IMR-90 (cell line): ENCODE data around the gene CPSF4. TPM values are rescaled to one million over a fixed set of nuclear protein-coding genes. Genes with fewer than 3 reads are reported as not detected.

Experiments used
- ATAC-seq: fragments of 200-7000 bp; cut with Tn5 transposase; 2 replicates; pipeline ENCODE4 v1.9.1; 2020; ENCODE audit warnings: low read depth, mild to moderate bottlenecking, moderate library complexity
- BruUV-seq: library from RNA; stranded (reverse); fragments of 400-500 nt; replicated peaks from 2 replicates; lab custom pipeline; 2021; lab: Mats Ljungman, UMichigan
- CTCF ChIA-PET: fragments of 300-600 bp; formaldehyde crosslinking; extraction: SDS; loops from one replicate; lab custom pipeline; 2021; ENCODE audit warnings: antibody characterized with exemption; lab: Yijun Ruan, JAX
- POLR2A ChIA-PET: fragments of 300-600 bp; sonication (Branson Sonifier 250); formaldehyde crosslinking; loops from one replicate; lab custom pipeline; 2022; ENCODE audit warnings: antibody characterized with exemption; ENCODE audit not compliant: unreplicated experiment; lab: Charles Lee
- DNase-seq: peaks from one replicate; pipeline ENCODE4 v3.0.0; 2013
- H2AFZ ChIP-seq: replicated peaks from 2 replicates; pipeline ENCODE3; 2013; ENCODE audit warnings: low read length, mild to moderate bottlenecking; ENCODE audit not compliant: poor library complexity
- H2AK5ac ChIP-seq: 2 replicates; pipeline ENCODE4 v1.6.1; 2013; ENCODE audit warnings: low read depth, low read length, inconsistent platforms
- H2AK9ac ChIP-seq: replicated peaks from 2 replicates; pipeline ENCODE3; 2013; ENCODE audit warnings: mild to moderate bottlenecking, low read depth, low read length, moderate library complexity; ENCODE audit not compliant: poor library complexity
- H2BK120ac ChIP-seq: 2 replicates; pipeline ENCODE4 v1.6.1; 2013; ENCODE audit warnings: low read depth, low read length, inconsistent platforms
- H2BK15ac ChIP-seq: 3 replicates; pipeline ENCODE4 v1.6.1; 2013; ENCODE audit warnings: low read depth, low read length, inconsistent platforms
- H2BK20ac ChIP-seq: 2 replicates; pipeline ENCODE4 v1.6.1; 2013; ENCODE audit warnings: low read depth, mild to moderate bottlenecking, inconsistent platforms, low read length, moderate library complexity
- H2BK5ac ChIP-seq: 2 replicates; pipeline ENCODE4 v1.6.1; 2013; ENCODE audit warnings: mild to moderate bottlenecking, low read depth, low read length, inconsistent platforms; ENCODE audit not compliant: poor library complexity, severe bottlenecking
- H3K14ac ChIP-seq: replicated peaks from 2 replicates; pipeline ENCODE4 v1.6.1; 2013; ENCODE audit warnings: low read depth, low read length, inconsistent platforms
- H3K18ac ChIP-seq: 2 replicates; pipeline ENCODE4 v1.6.1; 2013; ENCODE audit warnings: low read depth, low read length, control low read depth
- H3K23ac ChIP-seq: 2 replicates; pipeline ENCODE4 v1.6.1; 2013; ENCODE audit warnings: low read depth, low read length, inconsistent platforms
- H3K27ac ChIP-seq: 2 replicates; pipeline ENCODE4 v1.5.1; 2013; ENCODE audit warnings: mild to moderate bottlenecking, control low read depth, low read length; ENCODE audit not compliant: insufficient read depth
- H3K27me3 ChIP-seq: 2 replicates; pipeline ENCODE4 v1.6.1; 2013; ENCODE audit warnings: low read length; ENCODE audit not compliant: control insufficient read depth, insufficient read depth
- H3K36me3 ChIP-seq: 2 replicates; pipeline ENCODE4 v1.6.1; 2013; ENCODE audit warnings: low read length, mixed read lengths; ENCODE audit not compliant: control insufficient read depth, insufficient read depth
- H3K4ac ChIP-seq: 2 replicates; pipeline ENCODE4 v1.6.1; 2013; ENCODE audit warnings: low read depth, low read length, inconsistent platforms
- H3K4me1 ChIP-seq: 2 replicates; pipeline ENCODE4 v1.6.1; 2013; ENCODE audit warnings: low read length, mixed read lengths; ENCODE audit not compliant: control insufficient read depth, insufficient read depth
- H3K4me2 ChIP-seq: 2 replicates; pipeline ENCODE4 v1.6.1; 2013; ENCODE audit warnings: low read depth, mild to moderate bottlenecking, control low read depth, low read length, moderate library complexity
- H3K4me3 ChIP-seq: 2 replicates; pipeline ENCODE4 v1.5.1; 2013; ENCODE audit warnings: low read depth, mild to moderate bottlenecking, control low read depth, low read length, moderate library complexity; ENCODE audit not compliant: insufficient read depth
- H3K56ac ChIP-seq: 2 replicates; pipeline ENCODE4 v1.6.1; 2013; ENCODE audit warnings: low read length, inconsistent platforms; ENCODE audit not compliant: insufficient read depth; ENCODE audit errors: extremely low read depth
- H3K79me1 ChIP-seq, 2 experiments: 2 replicates each; pipeline ENCODE4 v1.6.1; 2013; ENCODE audit warnings: low read length in 2 of 2, inconsistent platforms in 1 of 2, low read depth in 1 of 2
- H3K9ac ChIP-seq: 2 replicates; pipeline ENCODE4 v1.6.1; 2013; ENCODE audit warnings: low read depth, low read length, control low read depth
- H3K9me1 ChIP-seq: 2 replicates; pipeline ENCODE4 v1.6.1; 2013; ENCODE audit warnings: low read length, inconsistent platforms; ENCODE audit not compliant: insufficient read depth
- H3K9me3 ChIP-seq: 2 replicates; pipeline ENCODE4 v1.6.1; 2013; ENCODE audit warnings: low read length; ENCODE audit not compliant: control insufficient read depth, insufficient read depth
- H4K20me1 ChIP-seq: 2 replicates; pipeline ENCODE4 v1.6.1; 2013; ENCODE audit warnings: low read length, inconsistent platforms; ENCODE audit not compliant: insufficient read depth
- H4K5ac ChIP-seq: 2 replicates; pipeline ENCODE4 v1.6.1; 2013; ENCODE audit warnings: mild to moderate bottlenecking, low read depth, low read length, control low read depth
- H4K8ac ChIP-seq, 2 experiments: 2 replicates each; pipeline ENCODE4 v1.6.1; 2013; ENCODE audit warnings: low read depth in 2 of 2, low read length in 2 of 2, control low read depth in 1 of 2, inconsistent platforms in 1 of 2
- H4K91ac ChIP-seq: 2 replicates; pipeline ENCODE4 v1.6.1; 2013; ENCODE audit warnings: low read depth, low read length, inconsistent platforms; ENCODE audit not compliant: insufficient read depth
- BHLHE40 ChIP-seq: fragments of 150-350 bp; IDR thresholded peaks from 2 replicates; pipeline ENCODE4 v1.6.1; 2016; ENCODE audit warnings: mild to moderate bottlenecking, low read depth, low read length
- CEBPB ChIP-seq: IDR thresholded peaks from 2 replicates; pipeline ENCODE4 v1.6.1; 2012; ENCODE audit warnings: low read depth, low read length, improper control_type of control experiment
- CTCF ChIP-seq: conservative IDR thresholded peaks from 2 replicates; pipeline ENCODE4 v1.5.1; 2012; ENCODE audit warnings: mild to moderate bottlenecking, low read depth, low read length, improper control_type of control experiment
- MAFK ChIP-seq: IDR thresholded peaks from 2 replicates; pipeline ENCODE4 v1.6.1; 2012; ENCODE audit warnings: low read depth, low read length, improper control_type of control experiment
- MAZ ChIP-seq: IDR thresholded peaks from 2 replicates; pipeline ENCODE4 v1.6.1; 2012; ENCODE audit warnings: low read depth, mild to moderate bottlenecking, low read length, improper control_type of control experiment, moderate library complexity, borderline replicate concordance
- NFE2L2 ChIP-seq: fragments of 150-350 bp; IDR thresholded peaks from 2 replicates; pipeline ENCODE4 v1.6.1; 2016; ENCODE audit warnings: low read depth, mild to moderate bottlenecking, low read length
- POLR2A ChIP-seq: IDR thresholded peaks from 2 replicates; pipeline ENCODE4 v1.6.1; 2012; ENCODE audit warnings: mild to moderate bottlenecking, low read depth, low read length
- RAD21 ChIP-seq: IDR thresholded peaks from 2 replicates; pipeline ENCODE4 v1.6.1; 2012; ENCODE audit warnings: low read length, improper control_type of control experiment
- RCOR1 ChIP-seq: IDR thresholded peaks from 2 replicates; pipeline ENCODE4 v1.6.1; 2012; ENCODE audit warnings: mild to moderate bottlenecking, low read length, improper control_type of control experiment; ENCODE audit not compliant: insufficient replicate concordance
- RFX5 ChIP-seq: IDR thresholded peaks from 2 replicates; pipeline ENCODE4 v1.8.0; 2012; ENCODE audit warnings: low read depth, mild to moderate bottlenecking, low read length, moderate library complexity
- SMC3 ChIP-seq: fragments of 150-350 bp; IDR thresholded peaks from 2 replicates; pipeline ENCODE4 v1.6.1; 2016; ENCODE audit warnings: low read depth, mild to moderate bottlenecking, antibody characterized with exemption, low read length, moderate library complexity
- USF2 ChIP-seq: fragments of 150-350 bp; IDR thresholded peaks from 2 replicates; pipeline ENCODE4 v1.6.1; 2017; ENCODE audit warnings: mild to moderate bottlenecking, antibody characterized with exemption, low read length, low read depth
- WGBS, 2 experiments: methylation state at CpG; one replicate each; pipeline versions ENCODE4 v1.1.5 to v1.1.7; 2013; ENCODE audit warnings: missing lambda C conversion rate in 2 of 2; ENCODE audit not compliant: insufficient read length in 1 of 2; ENCODE audit errors: extremely low coverage in 2 of 2; 5-methylcytosine and 5-hydroxymethylcytosine counted together
- dilution Hi-C: fragments of 300-500 bp; cut with HindIII; formaldehyde crosslinking; loops from one replicate; pipeline ENCODE4 v1.14.3; 2018; ENCODE audit warnings: low sequenced_read_pairs; ENCODE audit not compliant: unreplicated experiment
- in situ Hi-C: fragments of 300-500 bp; cut with MboI; formaldehyde crosslinking; loops from 3 replicates; pipeline ENCODE4 v1.14.3; 2019; ENCODE audit warnings: low sequenced_read_pairs, inconsistent platforms, mixed read lengths
- intact Hi-C: fragments of 100-400 bp; cut with micrococcal nuclease; formaldehyde crosslinking; loops from 2 replicates; pipeline ENCODE4 v1.10.0; 2022
- polyA plus RNA-seq, 3 experiments: library from polyadenylated mRNA; depleted of rRNA; stranded (reverse); fragments of >200 nt; gene quantifications; 2 replicates each; pipeline ENCODE4 v1.2.3, GENCODE V29; 2012; ENCODE audit warnings: low replicate concordance in 1 of 3
- total RNA-seq: library from RNA; depleted of rRNA; stranded (reverse); fragments of >200 nt; gene quantifications from 2 replicates; pipeline ENCODE4 v1.2.3, GENCODE V29; 2012

The CPSF4 gene
- total and polyA plus RNA-seq, 2 of the 4 experiments (the other 2 are of a cell fraction) = 23.8 to 44.9 TPM

GRCh38 chr7:99447943-99448342, 9.2 kb downstream of the CPSF4 start:
- 96% methylated on average over 7 of the region's 10 CpGs; no CpG with 5 or more reads in 1 of the 2 experiments for whole genome bisulfite sequencing, 2 experiments
- peaks cover 67% of the 10 kb centered on the region for H3K36me3 ChIP-seq
- DNase-seq = no peak
- no peak overlapping the region for H3K18ac ChIP-seq
- no TSS peak for BruUV-seq
- H3K4me3 ChIP-seq = no peak overlapping the region
- H3K9me3 ChIP-seq = no peaks in the 10 kb centered on the region
- H3K14ac ChIP-seq = no peak overlapping the region
- H4K91ac ChIP-seq = no peak overlapping the region
- ChIA-PET POLR2A (interaction anchor here (0.6 kb wide), 1 partner anchor 89 kb away, joined by 8 read pairs; no protein-coding TSS in a partner anchor), CTCF (interaction anchor here (0.6 kb wide), 2 partner anchors 45 to 314 kb away, joined by 4 read pairs; no protein-coding TSS in a partner anchor)
- H2AK5ac ChIP-seq = no peak overlapping the region
- H3K27me3 ChIP-seq = no peaks in the 10 kb centered on the region
- H3K79me1 ChIP-seq = peaks cover 29 to 49% of the 10 kb centered on the region in 2 experiments
- no peak overlapping the region for H2BK15ac ChIP-seq
- no peak for TF ChIP-seq CEBPB
- TF ChIP-seq RFX5 = no peak
- no peak for TF ChIP-seq MAZ
- no peak for TF ChIP-seq BHLHE40
- TF ChIP-seq NFE2L2 = no peak
- no peak for TF ChIP-seq POLR2A
- no peak for TF ChIP-seq CTCF
- TF ChIP-seq MAFK = no peak
- no peak for TF ChIP-seq USF2
- TF ChIP-seq RAD21 = no peak
- no peak for TF ChIP-seq SMC3
- no peak for TF ChIP-seq RCOR1
- H3K4ac ChIP-seq = no peak overlapping the region
- H4K20me1 ChIP-seq = peaks cover 21% of the 10 kb centered on the region
- no peak overlapping the region for H4K8ac ChIP-seq
- no peak overlapping the region for H2BK20ac ChIP-seq
- ATAC-seq = no peak
- no peaks in the 10 kb centered on the region for H3K4me1 ChIP-seq
- no peak overlapping the region for H2AFZ ChIP-seq
- no peak overlapping the region for H3K4me2 ChIP-seq
- intact Hi-C loops = no loop called here
- no peak overlapping the region for H2BK120ac ChIP-seq
- H3K9ac ChIP-seq = no peak overlapping the region
- no peak overlapping the region for H2BK5ac ChIP-seq
- H3K56ac ChIP-seq = no peak overlapping the region
- no peak overlapping the region for H3K23ac ChIP-seq
- dilution Hi-C loops = no loop called here
- H4K5ac ChIP-seq = no peak overlapping the region
- no peak overlapping the region for H2AK9ac ChIP-seq
- in situ Hi-C loops = no loop called here
- no peak overlapping the region for H3K27ac ChIP-seq
- no peaks in the 10 kb centered on the region for H3K9me1 ChIP-seq
